Measurements from ENCODE around the gene RNLS.

- TF ChIP-seq CTCF (tag by site-specific recombination; IDR thresholded peaks at IDR 0.05) = no peak
- TF ChIP-seq YY1 (tag by site-specific recombination; IDR thresholded peaks at IDR 0.05) = no peak
- no peak for TF ChIP-seq ZNF280D (tag by site-specific recombination; IDR thresholded peaks at IDR 0.05)
- TF ChIP-seq ZBTB10 (tag by site-specific recombination; IDR thresholded peaks at IDR 0.05) = no peak
These were observed 240.3 kb downstream of the RNLS start for GRCh38 chr10:88342733-88343310.
